HEK293 (cell line): ENCODE results near the gene NR3C2.

Source experiments
- CTCF ChIA-PET: fragments of 350-600 bp; formaldehyde crosslinking; extraction: SDS; loops from one replicate; lab custom pipeline; 2021; ENCODE audit warnings: antibody characterized with exemption; lab: Yijun Ruan, JAX
- POLR2A ChIA-PET: fragments of 300-600 bp; formaldehyde crosslinking; extraction: SDS; loops from one replicate; lab custom pipeline; 2020; ENCODE audit warnings: antibody characterized with exemption, inconsistent platforms; lab: Yijun Ruan, JAX
- H3K27ac ChIP-seq: fragments of 200-500 bp; sonication (Bioruptor generic); 2 replicates; pipeline ENCODE4 v1.5.1; 2014; ENCODE audit warnings: low read depth, low read length, control low read depth, inconsistent platforms; ENCODE audit errors: extremely low read depth
- H3K36me3 ChIP-seq, 2 experiments: fragments of 200-500 bp in 1 of 2; sonication (Bioruptor generic) in 1 of 2; 1 replicate in 1 of 2; 2 replicates in 1 of 2; pipeline ENCODE4 v1.5.1; 2014 to 2017; ENCODE audit warnings: inconsistent platforms in 2 of 2, low read length in 2 of 2; ENCODE audit not compliant: control insufficient read depth in 2 of 2, insufficient read depth in 1 of 2
- H3K4me1 ChIP-seq: fragments of 200-500 bp; sonication (Bioruptor generic); 2 replicates; pipeline ENCODE4 v1.5.1; 2014; ENCODE audit warnings: mild to moderate bottlenecking, low read length, inconsistent platforms; ENCODE audit not compliant: control insufficient read depth, insufficient read depth
- H3K4me3 ChIP-seq: 2 replicates; pipeline ENCODE4 v1.5.1; 2011; ENCODE audit warnings: low read depth, mild to moderate bottlenecking, control low read depth, low read length, moderate library complexity
- H3K9me3 ChIP-seq: fragments of 200-500 bp; sonication (Bioruptor generic); 2 replicates; pipeline ENCODE4 v1.5.1; 2014; ENCODE audit warnings: low read depth, low read length, inconsistent platforms; ENCODE audit not compliant: control insufficient read depth, insufficient read depth
- ATF2 ChIP-seq: fragments of 450-650 bp; formaldehyde crosslinking; IDR thresholded peaks from 2 replicates; pipeline ENCODE4 v1.5.1; 2016; ENCODE audit warnings: missing biosample characterization, missing genetic modification characterization, low read depth
- EGR2 ChIP-seq: fragments of 450-650 bp; formaldehyde crosslinking; IDR thresholded peaks from 2 replicates; pipeline ENCODE4 v1.5.1; 2016; ENCODE audit warnings: low read depth, missing biosample characterization, missing genetic modification characterization
- FEZF1 ChIP-seq: fragments of 450-650 bp; formaldehyde crosslinking; IDR thresholded peaks from 2 replicates; pipeline ENCODE4 v1.5.1; 2016; ENCODE audit warnings: missing biosample characterization, missing genetic modification characterization
- GLI2 ChIP-seq: fragments of 450-650 bp; formaldehyde crosslinking; IDR thresholded peaks from 2 replicates; pipeline ENCODE4; 2017; ENCODE audit warnings: missing biosample characterization, missing genetic modification characterization, low read depth, borderline replicate concordance
- GLIS1 ChIP-seq: fragments of 450-650 bp; formaldehyde crosslinking; IDR thresholded peaks from 2 replicates; pipeline ENCODE4 v1.5.1; 2016; ENCODE audit warnings: missing biosample characterization, missing genetic modification characterization
- HOXC10 ChIP-seq: sonication (generic); formaldehyde crosslinking; IDR thresholded peaks from 2 replicates; pipeline ENCODE4 v1.8.1; 2023; ENCODE audit warnings: mild to moderate bottlenecking, missing genetic modification reagents
- HOXD13 ChIP-seq: sonication (generic); formaldehyde crosslinking; IDR thresholded peaks from 2 replicates; pipeline ENCODE4 v1.8.0; 2022; ENCODE audit warnings: missing genetic modification reagents, borderline replicate concordance
- KLF8 ChIP-seq: fragments of 450-650 bp; formaldehyde crosslinking; IDR thresholded peaks from 2 replicates; pipeline ENCODE4 v1.5.1; 2016; ENCODE audit warnings: missing biosample characterization, missing genetic modification characterization
- KLF9 ChIP-seq: fragments of 450-650 bp; formaldehyde crosslinking; IDR thresholded peaks from 2 replicates; pipeline ENCODE4 v1.5.1; 2016; ENCODE audit warnings: missing biosample characterization, missing genetic modification characterization, low read depth
- SCRT1 ChIP-seq: fragments of 450-650 bp; formaldehyde crosslinking; IDR thresholded peaks from 2 replicates; pipeline ENCODE4 v1.5.1; 2016; ENCODE audit warnings: missing biosample characterization, missing genetic modification characterization, borderline replicate concordance
- ZEB2 ChIP-seq: fragments of 450-650 bp; formaldehyde crosslinking; IDR thresholded peaks from 2 replicates; pipeline ENCODE4 v1.5.1; 2016; ENCODE audit warnings: missing biosample characterization, missing genetic modification characterization
- ZNF202 ChIP-seq: fragments of 450-650 bp; formaldehyde crosslinking; IDR thresholded peaks from 2 replicates; pipeline ENCODE4 v1.5.1; 2016; ENCODE audit warnings: missing biosample characterization, missing genetic modification characterization, borderline replicate concordance
- ZNF214 ChIP-seq: fragments of 450-650 bp; formaldehyde crosslinking; IDR thresholded peaks from 2 replicates; pipeline ENCODE4 v1.5.1; 2017; ENCODE audit warnings: missing biosample characterization, mild to moderate bottlenecking, missing genetic modification characterization, borderline replicate concordance
- ZNF26 ChIP-seq: fragments of 450-650 bp; formaldehyde crosslinking; IDR thresholded peaks from 2 replicates; pipeline ENCODE4 v1.5.1; 2016; ENCODE audit warnings: missing biosample characterization, missing genetic modification characterization
- ZNF274 ChIP-seq, 2 experiments: fragments of 200-500 bp in 1 of 2; fragments of 450-650 bp in 1 of 2; sonication (Bioruptor generic) in 1 of 2; formaldehyde crosslinking in 1 of 2; IDR thresholded peaks; 2 replicates each; pipeline versions ENCODE4 v1.5.1 to v1.6.1; 2014 to 2016; ENCODE audit warnings: borderline replicate concordance in 1 of 2, inconsistent platforms in 1 of 2, low read length in 1 of 2, missing biosample characterization in 1 of 2, missing genetic modification characterization in 1 of 2
- ZNF324 ChIP-seq: fragments of 450-650 bp; formaldehyde crosslinking; IDR thresholded peaks from 2 replicates; pipeline ENCODE4 v1.5.1; 2016; ENCODE audit warnings: missing biosample characterization, missing genetic modification characterization
- ZNF37A ChIP-seq: fragments of 450-650 bp; IDR thresholded peaks from 2 replicates; pipeline ENCODE4 v1.5.1; 2018; ENCODE audit warnings: missing biosample characterization, missing genetic modification characterization
- ZNF426 ChIP-seq: fragments of 450-650 bp; formaldehyde crosslinking; IDR thresholded peaks from 2 replicates; pipeline ENCODE4 v1.5.1; 2017; ENCODE audit warnings: missing biosample characterization, missing genetic modification characterization, mild to moderate bottlenecking, inconsistent platforms, moderate library complexity
- ZNF473 ChIP-seq: fragments of 450-650 bp; formaldehyde crosslinking; IDR thresholded peaks from 2 replicates; pipeline ENCODE4 v1.5.1; 2017; ENCODE audit warnings: missing biosample characterization, missing genetic modification characterization
- ZNF514 ChIP-seq: fragments of 450-650 bp; formaldehyde crosslinking; IDR thresholded peaks from 2 replicates; pipeline ENCODE4 v1.5.1; 2016; ENCODE audit warnings: missing biosample characterization, missing genetic modification characterization
- ZNF558 ChIP-seq: fragments of 450-650 bp; formaldehyde crosslinking; IDR thresholded peaks from 2 replicates; pipeline ENCODE4 v1.5.1; 2016; ENCODE audit warnings: missing biosample characterization, missing genetic modification characterization
- ZNF596 ChIP-seq: fragments of 450-650 bp; IDR thresholded peaks from 2 replicates; pipeline ENCODE4 v1.5.0; 2018; ENCODE audit warnings: missing biosample characterization, mild to moderate bottlenecking, missing genetic modification characterization, moderate library complexity
- ZNF600 ChIP-seq: fragments of 450-650 bp; formaldehyde crosslinking; IDR thresholded peaks from 2 replicates; pipeline ENCODE4 v1.5.1; 2016; ENCODE audit warnings: missing biosample characterization, missing genetic modification characterization
- ZNF621 ChIP-seq: fragments of 450-650 bp; formaldehyde crosslinking; IDR thresholded peaks from 2 replicates; pipeline ENCODE4 v1.5.1; 2017; ENCODE audit warnings: missing biosample characterization, missing genetic modification characterization
- ZNF626 ChIP-seq: fragments of 450-650 bp; sonication (Bioruptor Pico); formaldehyde crosslinking; IDR thresholded peaks from 2 replicates; pipeline ENCODE4 v1.5.1; 2018; ENCODE audit warnings: missing biosample characterization, missing genetic modification characterization, inconsistent platforms
- ZNF660 ChIP-seq: fragments of 450-650 bp; IDR thresholded peaks from 2 replicates; pipeline ENCODE4 v1.5.1; 2018; ENCODE audit warnings: missing biosample characterization, mild to moderate bottlenecking, missing genetic modification characterization
- ZNF707 ChIP-seq: fragments of 450-650 bp; formaldehyde crosslinking; IDR thresholded peaks from 2 replicates; pipeline ENCODE4 v1.5.1; 2016; ENCODE audit warnings: missing biosample characterization, missing genetic modification characterization
- ZNF791 ChIP-seq: fragments of 450-650 bp; formaldehyde crosslinking; IDR thresholded peaks from 2 replicates; pipeline ENCODE4 v1.5.1; 2016; ENCODE audit warnings: missing biosample characterization, missing genetic modification characterization
- ZSCAN16 ChIP-seq: fragments of 450-650 bp; formaldehyde crosslinking; IDR thresholded peaks from 2 replicates; pipeline ENCODE4 v1.5.1; 2016; ENCODE audit warnings: missing biosample characterization, missing genetic modification characterization
- ZSCAN23 ChIP-seq: fragments of 450-650 bp; formaldehyde crosslinking; IDR thresholded peaks from 2 replicates; pipeline ENCODE4 v1.5.1; 2016; ENCODE audit warnings: missing biosample characterization, missing genetic modification characterization
- TF ChIP-seq, protein P1 (sequence below): fragments of 450-650 bp; formaldehyde crosslinking; IDR thresholded peaks from 2 replicates; pipeline ENCODE4 v1.5.1; 2016; ENCODE audit warnings: missing biosample characterization, missing genetic modification characterization

Gene NR3C2

GRCh38 chr4:148373093-148373492 lies 69.1 kb downstream of the NR3C2 start (continued):
- TF ChIP-seq ZNF600 (tag by site-specific recombination) (no peak), ZNF37A (no peak)

- no peak overlapping the region for H3K27ac ChIP-seq
- H3K9me3 ChIP-seq, result no peaks in the 10 kb centered on the region
- POLR2A ChIA-PET, result no interaction called here
- TF ChIP-seq GLIS1 (tag by site-specific recombination), result no peak
- TF ChIP-seq KLF8, result no peak
- TF ChIP-seq ZNF514 (tag by site-specific recombination), result no peak
- no peak for TF ChIP-seq ZNF426 (tag by site-specific recombination)
- TF ChIP-seq ZNF202 (tag by site-specific recombination), result no peak
- TF ChIP-seq, protein P1, sequence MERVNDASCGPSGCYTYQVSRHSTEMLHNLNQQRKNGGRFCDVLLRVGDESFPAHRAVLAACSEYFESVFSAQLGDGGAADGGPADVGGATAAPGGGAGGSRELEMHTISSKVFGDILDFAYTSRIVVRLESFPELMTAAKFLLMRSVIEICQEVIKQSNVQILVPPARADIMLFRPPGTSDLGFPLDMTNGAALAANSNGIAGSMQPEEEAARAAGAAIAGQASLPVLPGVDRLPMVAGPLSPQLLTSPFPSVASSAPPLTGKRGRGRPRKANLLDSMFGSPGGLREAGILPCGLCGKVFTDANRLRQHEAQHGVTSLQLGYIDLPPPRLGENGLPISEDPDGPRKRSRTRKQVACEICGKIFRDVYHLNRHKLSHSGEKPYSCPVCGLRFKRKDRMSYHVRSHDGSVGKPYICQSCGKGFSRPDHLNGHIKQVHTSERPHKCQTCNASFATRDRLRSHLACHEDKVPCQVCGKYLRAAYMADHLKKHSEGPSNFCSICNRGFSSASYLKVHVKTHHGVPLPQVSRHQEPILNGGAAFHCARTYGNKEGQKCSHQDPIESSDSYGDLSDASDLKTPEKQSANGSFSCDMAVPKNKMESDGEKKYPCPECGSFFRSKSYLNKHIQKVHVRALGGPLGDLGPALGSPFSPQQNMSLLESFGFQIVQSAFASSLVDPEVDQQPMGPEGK (tag by site-specific recombination), result no peak
- no peak for TF ChIP-seq ZNF707 (tag by site-specific recombination)
- no peak for TF ChIP-seq ZNF558
- no peak for TF ChIP-seq ZNF214 (tag by site-specific recombination)
- TF ChIP-seq ZNF26 (tag by site-specific recombination), result no peak
- no peak for TF ChIP-seq KLF9 (tag by site-specific recombination)
- no peak for TF ChIP-seq ZEB2
- no peak for TF ChIP-seq EGR2 (tag by site-specific recombination)
- no peak for TF ChIP-seq SCRT1 (tag by site-specific recombination)
- no peak for TF ChIP-seq ZNF596 (tag by site-specific recombination)
- no peak for TF ChIP-seq ZNF660 (tag by site-specific recombination)
- TF ChIP-seq GLI2, result no peak
- no peak for TF ChIP-seq ZNF274 (IDR thresholded peaks at IDR 0.05; ENCODE audit: low read length)
- no peak for TF ChIP-seq ZNF274 (tag by site-specific recombination; IDR thresholded peaks at IDR 0.05; ENCODE audit: borderline replicate concordance)
- no peaks in the 10 kb centered on the region for H3K36me3 ChIP-seq
- H3K4me3 ChIP-seq, result no peak overlapping the region
- no peaks in the 10 kb centered on the region for H3K4me1 ChIP-seq
- CTCF ChIA-PET, result no interaction called here
Observed at GRCh38 chr4:148369919-148370318, 72.3 kb downstream of the NR3C2 start.

DNA sequence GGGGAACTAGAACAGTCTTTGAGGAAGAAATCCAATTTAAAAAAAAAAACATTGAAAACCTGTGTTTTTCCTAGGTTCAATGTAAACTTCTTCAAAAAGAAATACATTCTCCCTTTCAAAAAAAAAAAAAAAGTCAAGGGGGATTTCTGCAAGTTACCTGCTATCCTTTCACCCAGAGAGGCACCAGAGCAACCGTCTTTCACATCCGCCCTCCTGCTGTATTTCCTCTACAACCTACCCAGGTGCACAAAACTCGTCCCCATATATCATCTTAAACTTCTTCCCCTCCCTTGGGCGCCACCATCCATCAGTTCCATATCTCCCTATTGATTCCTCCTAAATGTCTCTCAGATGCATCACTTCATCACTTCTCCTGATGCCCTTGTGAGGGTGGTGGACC lies 74.5 kb downstream of the NR3C2 start:
- H3K4me1 ChIP-seq, result no peaks in the 10 kb centered on the region
- ChIA-PET CTCF (interaction anchor here (0.7 kb wide), 1 partner anchor 380 kb away, joined by 4 read pairs; no protein-coding TSS in a partner anchor), POLR2A (no interaction called here)
- H3K36me3 ChIP-seq, result no peaks in the 10 kb centered on the region
- H3K4me3 ChIP-seq, result no peak overlapping the region
- H3K9me3 ChIP-seq, result no peaks in the 10 kb centered on the region
- H3K27ac ChIP-seq, result no peak overlapping the region
- TF ChIP-seq HOXD13 (no peak), ATF2 (tag by site-specific recombination) (no peak), ZNF791 (tag by site-specific recombination) (no peak), ZSCAN23 (no peak), ZNF626 (tag by site-specific recombination) (no peak), FEZF1 (tag by site-specific recombination) (no peak), ZNF473 (tag by site-specific recombination) (no peak), ZNF621 (tag by site-specific recombination) (no peak), EGR2 (tag by site-specific recombination) (no peak), ZSCAN16 (no peak), HOXC10 (CRISPR knock-in tag) (no peak), ZNF324 (tag by site-specific recombination) (no peak)
